ENCODE measurements around the gene MYL3. TPM values are rescaled to one million over a fixed set of nuclear protein-coding genes. Genes with fewer than 3 reads are reported as not detected.
A peak's percentile ranks its signal among the peaks of the same experiment; 100 is the strongest.

The MYL3 gene
- total and polyA plus RNA-seq, 9 donors, result 107 to 640 (median 269) TPM

- Histone ChIP-seq H3K36me3 (ENCODE audit: control insufficient read depth, insufficient read depth, low read length) (no peaks in the 10 kb centered on the region), H3K9me3 (replicated peaks; ENCODE audit: control insufficient read depth, low read depth, low read length) (peaks cover 3% of the 10 kb centered on the region), H3K4me3 (ENCODE audit: low read length) (peak overlapping the region; percentile 58), H3K27ac (ENCODE audit: low read length) (peak overlapping the region; percentile 88), H3K27me3 (ENCODE audit: control insufficient read depth, insufficient read depth, low read length) (peaks cover 7% of the 10 kb centered on the region), H3K4me1 (ENCODE audit: control insufficient read depth, insufficient read depth, low read length) (peaks cover 45% of the 10 kb centered on the region)
- peak; percentile 94 for DNase-seq
- under 1% methylated on average over 40 of the region's 53 CpGs for WGBS (ENCODE audit: insufficient coverage)
These were observed 17.2 kb downstream of the MYL3 start for GRCh38 chr3:46845860-46846623.

DNA sequence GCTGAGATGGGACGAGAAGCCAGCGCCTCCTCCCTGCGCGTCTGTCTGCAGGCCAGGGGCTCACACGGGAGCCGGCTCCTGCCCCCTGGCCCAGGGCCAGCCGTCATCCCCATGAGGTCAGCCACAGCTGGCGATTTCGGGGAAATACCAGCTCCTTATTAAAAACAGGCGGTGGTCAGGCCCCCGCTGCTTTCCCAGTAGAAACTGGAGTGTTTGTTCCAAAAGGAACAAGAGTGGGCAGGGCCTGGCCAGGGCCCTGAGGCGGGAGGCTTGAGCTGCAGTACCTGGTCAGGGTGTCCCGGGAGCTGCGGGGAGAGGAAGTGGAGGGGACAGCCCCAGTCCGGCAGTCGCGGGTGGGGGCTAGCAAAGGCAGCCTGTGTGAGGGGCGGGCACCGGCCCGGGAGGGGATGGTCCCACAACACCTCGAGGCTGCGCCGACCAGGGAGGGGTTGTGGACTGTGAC lies 17.8 kb downstream of the MYL3 start:
- peak; percentile 82 for DNase-seq
- Histone ChIP-seq H3K27ac (ENCODE audit: low read length) (peak overlapping the region; percentile 88), H3K36me3 (ENCODE audit: control insufficient read depth, insufficient read depth, low read length) (no peaks in the 10 kb centered on the region), H3K9me3 (replicated peaks; ENCODE audit: control insufficient read depth, low read depth, low read length) (peaks cover 3% of the 10 kb centered on the region), H3K4me3 (ENCODE audit: low read length) (peak overlapping the region; percentile 58), H3K27me3 (ENCODE audit: control insufficient read depth, insufficient read depth, low read length) (peaks cover 7% of the 10 kb centered on the region), H3K4me1 (ENCODE audit: control insufficient read depth, insufficient read depth, low read length) (peaks cover 45% of the 10 kb centered on the region)
- WGBS (ENCODE audit: insufficient coverage), result under 1% methylated on average over 20 of the region's 23 CpGs

DNA sequence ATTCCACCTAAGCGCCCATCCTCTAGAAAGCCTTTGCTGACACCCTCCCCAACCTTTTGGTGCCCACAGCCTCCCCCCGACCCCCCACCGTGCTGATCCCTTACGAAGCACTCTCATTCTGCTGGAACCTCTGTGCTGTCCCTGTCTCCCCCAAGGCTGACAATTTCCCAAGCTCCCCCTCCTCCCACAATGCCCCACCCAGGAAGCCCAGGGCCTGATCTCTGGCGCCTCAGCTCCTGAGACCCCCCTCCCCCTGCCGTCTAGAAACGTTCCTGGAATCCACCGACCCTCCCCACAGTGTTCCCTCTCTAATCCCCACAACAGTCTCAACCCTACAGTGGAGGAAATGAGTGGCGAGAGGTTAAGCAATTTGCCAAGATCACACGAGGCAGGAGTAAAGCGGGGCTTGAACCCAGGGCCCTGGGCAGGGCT lies 18.3 kb downstream of the MYL3 start:
- Histone ChIP-seq H3K27ac (ENCODE audit: low read length) (peak overlapping the region; percentile 88), H3K27me3 (ENCODE audit: control insufficient read depth, insufficient read depth, low read length) (peaks cover 7% of the 10 kb centered on the region), H3K4me3 (ENCODE audit: low read length) (no peak overlapping the region), H3K4me1 (ENCODE audit: control insufficient read depth, insufficient read depth, low read length) (peaks cover 42% of the 10 kb centered on the region), H3K36me3 (ENCODE audit: control insufficient read depth, insufficient read depth, low read length) (no peaks in the 10 kb centered on the region), H3K9me3 (replicated peaks; ENCODE audit: control insufficient read depth, low read depth, low read length) (peaks cover 3% of the 10 kb centered on the region)
- WGBS (ENCODE audit: insufficient coverage), result 13% methylated on average over 7 of the region's 11 CpGs
- peak; percentile 46 for DNase-seq

DNA sequence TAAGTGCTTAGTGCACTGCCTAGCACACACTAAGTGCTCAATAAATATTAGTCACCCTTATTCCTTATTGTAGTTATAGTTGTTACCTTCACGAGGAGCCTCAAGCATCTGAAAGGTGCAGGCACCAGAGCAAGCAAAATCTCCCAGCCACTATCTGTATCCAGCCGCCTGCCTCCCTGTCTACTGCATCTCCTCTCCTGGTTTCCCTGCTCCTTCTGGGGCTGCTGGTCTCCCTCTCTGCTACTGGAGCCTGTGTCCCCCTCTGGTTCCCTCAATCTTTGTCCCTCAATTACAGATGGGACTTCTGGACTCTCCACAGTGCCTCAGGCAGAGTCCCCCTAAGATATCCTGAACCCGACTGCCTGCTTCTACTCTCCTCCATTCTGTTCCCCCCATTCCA lies 18.8 kb downstream of the MYL3 start:
- DNase-seq, result no peak
- H3K4me3 ChIP-seq (ENCODE audit: low read length), result no peak overlapping the region
- 75% methylated on average over 2 of the region's 3 CpGs for WGBS (ENCODE audit: insufficient coverage)
- H3K4me1 ChIP-seq (ENCODE audit: control insufficient read depth, insufficient read depth, low read length), result peaks cover 37% of the 10 kb centered on the region
- H3K27me3 ChIP-seq (ENCODE audit: control insufficient read depth, insufficient read depth, low read length), result peaks cover 7% of the 10 kb centered on the region
- H3K27ac ChIP-seq (ENCODE audit: low read length), result no peak overlapping the region
- H3K9me3 ChIP-seq (replicated peaks; ENCODE audit: control insufficient read depth, low read depth, low read length), result peaks cover 3% of the 10 kb centered on the region
- no peaks in the 10 kb centered on the region for H3K36me3 ChIP-seq (ENCODE audit: control insufficient read depth, insufficient read depth, low read length)

DNA sequence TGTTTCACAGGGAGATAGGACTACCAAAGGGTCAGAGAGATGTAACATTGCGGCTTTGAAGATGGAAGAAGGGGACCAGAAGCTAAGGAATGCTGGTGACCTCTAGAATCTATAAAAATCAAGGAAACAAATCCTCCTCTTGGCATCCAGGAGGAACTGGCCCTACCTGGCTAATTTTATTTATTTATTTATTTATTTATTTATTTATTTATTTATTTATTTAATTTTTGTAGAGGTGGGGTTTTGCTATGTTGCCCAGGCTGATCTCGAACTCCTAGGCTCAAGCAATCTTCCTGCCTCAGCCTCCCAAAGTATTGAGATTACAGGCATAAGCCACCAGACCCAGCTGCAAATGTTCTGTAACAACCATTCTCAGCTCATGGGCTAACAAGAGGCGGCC lies 19.7 kb downstream of the MYL3 start:
- DNase-seq, result no peak
- Histone ChIP-seq H3K4me1 (ENCODE audit: control insufficient read depth, insufficient read depth, low read length) (peaks cover 28% of the 10 kb centered on the region), H3K27me3 (ENCODE audit: control insufficient read depth, insufficient read depth, low read length) (peaks cover 5% of the 10 kb centered on the region), H3K27ac (ENCODE audit: low read length) (no peak overlapping the region), H3K9me3 (replicated peaks; ENCODE audit: control insufficient read depth, low read depth, low read length) (peaks cover 5% of the 10 kb centered on the region), H3K4me3 (ENCODE audit: low read length) (no peak overlapping the region), H3K36me3 (ENCODE audit: control insufficient read depth, insufficient read depth, low read length) (no peaks in the 10 kb centered on the region)
- WGBS (ENCODE audit: insufficient coverage), result 88% methylated on average over 1 of the region's 3 CpGs

DNA sequence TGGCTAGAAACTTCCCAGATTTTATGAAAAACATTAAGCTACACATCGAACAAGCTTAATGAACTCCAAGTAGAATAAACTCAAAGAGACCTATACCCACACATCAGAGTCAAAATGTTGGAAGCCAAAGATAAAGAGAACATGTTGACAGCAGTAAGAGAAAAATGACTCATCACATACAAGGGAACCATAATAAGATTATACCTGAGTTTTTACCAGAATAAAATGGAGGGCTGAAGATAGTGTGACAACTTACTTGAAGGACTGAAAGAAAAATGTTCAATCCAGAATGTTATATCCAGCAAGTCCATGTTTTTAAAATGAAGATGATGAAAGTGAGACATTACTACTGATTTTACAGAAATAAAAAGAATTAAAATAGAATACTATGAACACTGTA lies 22.8 kb downstream of the MYL3 start:
- Histone ChIP-seq H3K36me3 (ENCODE audit: control insufficient read depth, insufficient read depth, low read length) (no peaks in the 10 kb centered on the region), H3K9me3 (replicated peaks; ENCODE audit: control insufficient read depth, low read depth, low read length) (peaks cover 10% of the 10 kb centered on the region), H3K4me1 (ENCODE audit: control insufficient read depth, insufficient read depth, low read length) (peaks cover 7% of the 10 kb centered on the region)

DNA sequence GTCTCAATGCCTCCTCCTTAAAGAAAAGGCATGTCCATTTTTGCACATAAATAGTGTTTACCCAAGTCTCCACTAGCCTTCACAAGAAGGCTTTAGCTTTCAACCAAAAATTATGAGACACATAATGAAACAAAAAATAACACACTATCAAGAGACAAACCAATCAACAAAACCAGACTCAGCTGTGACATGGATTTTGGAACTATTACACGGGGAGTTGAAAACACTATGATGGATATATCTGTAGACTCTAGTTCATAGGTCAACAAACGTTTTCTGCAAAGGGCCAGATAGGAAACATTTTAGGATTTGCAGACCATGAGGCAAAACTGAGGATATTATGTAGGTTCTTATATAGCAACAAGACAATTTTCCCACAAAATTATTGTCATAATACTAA lies 24.9 kb downstream of the MYL3 start:
- Histone ChIP-seq H3K27me3 (ENCODE audit: control insufficient read depth, insufficient read depth, low read length) (no peaks in the 10 kb centered on the region), H3K4me1 (ENCODE audit: control insufficient read depth, insufficient read depth, low read length) (no peaks in the 10 kb centered on the region), H3K9me3 (replicated peaks; ENCODE audit: control insufficient read depth, low read depth, low read length) (peaks cover 10% of the 10 kb centered on the region), H3K4me3 (ENCODE audit: low read length) (no peak overlapping the region), H3K27ac (ENCODE audit: low read length) (no peak overlapping the region), H3K36me3 (ENCODE audit: control insufficient read depth, insufficient read depth, low read length) (no peaks in the 10 kb centered on the region)
- no peak for DNase-seq
- WGBS (ENCODE audit: insufficient coverage), result no CpG with 5 or more reads among the region's 2 CpGs

More for the DNA sequence above, 22.8 kb downstream of the MYL3 start:
- no CpG with 5 or more reads among the region's 1 CpG for WGBS (ENCODE audit: insufficient coverage)
- H3K27me3 ChIP-seq (ENCODE audit: control insufficient read depth, insufficient read depth, low read length), result no peaks in the 10 kb centered on the region
- H3K4me3 ChIP-seq (ENCODE audit: low read length), result no peak overlapping the region
- no peak for DNase-seq
- H3K27ac ChIP-seq (ENCODE audit: low read length), result no peak overlapping the region

GRCh38 chr3:46835491-46835890 lies 27.8 kb downstream of the MYL3 start:
- H3K9me3 ChIP-seq (replicated peaks; ENCODE audit: control insufficient read depth, low read depth, low read length), result peaks cover 7% of the 10 kb centered on the region
- DNase-seq, result no peak
- no peaks in the 10 kb centered on the region for H3K4me1 ChIP-seq (ENCODE audit: control insufficient read depth, insufficient read depth, low read length)
- WGBS (ENCODE audit: insufficient coverage), result no CpG with 5 or more reads among the region's 4 CpGs
- H3K36me3 ChIP-seq (ENCODE audit: control insufficient read depth, insufficient read depth, low read length), result no peaks in the 10 kb centered on the region
- no peak overlapping the region for H3K4me3 ChIP-seq (ENCODE audit: low read length)
- no peaks in the 10 kb centered on the region for H3K27me3 ChIP-seq (ENCODE audit: control insufficient read depth, insufficient read depth, low read length)
- no peak overlapping the region for H3K27ac ChIP-seq (ENCODE audit: low read length)

GRCh38 chr3:46835054-46835453 lies 28.2 kb downstream of the MYL3 start:
- no peak overlapping the region for H3K27ac ChIP-seq (ENCODE audit: low read length)
- no peaks in the 10 kb centered on the region for H3K36me3 ChIP-seq (ENCODE audit: control insufficient read depth, insufficient read depth, low read length)
- DNase-seq, result no peak
- no peak overlapping the region for H3K4me3 ChIP-seq (ENCODE audit: low read length)
- whole genome bisulfite sequencing (ENCODE audit: insufficient coverage), result 90% methylated on average over 9 of the region's 12 CpGs
- peaks cover 7% of the 10 kb centered on the region for H3K9me3 ChIP-seq (replicated peaks; ENCODE audit: control insufficient read depth, low read depth, low read length)
- no peaks in the 10 kb centered on the region for H3K4me1 ChIP-seq (ENCODE audit: control insufficient read depth, insufficient read depth, low read length)
- no peaks in the 10 kb centered on the region for H3K27me3 ChIP-seq (ENCODE audit: control insufficient read depth, insufficient read depth, low read length)

- Histone ChIP-seq H3K36me3 (ENCODE audit: control insufficient read depth, insufficient read depth, low read length) (no peaks in the 10 kb centered on the region), H3K27ac (ENCODE audit: low read length) (no peak overlapping the region), H3K4me1 (ENCODE audit: control insufficient read depth, insufficient read depth, low read length) (no peaks in the 10 kb centered on the region), H3K9me3 (replicated peaks; ENCODE audit: control insufficient read depth, low read depth, low read length) (peaks cover 5% of the 10 kb centered on the region), H3K4me3 (ENCODE audit: low read length) (no peak overlapping the region), H3K27me3 (ENCODE audit: control insufficient read depth, insufficient read depth, low read length) (no peaks in the 10 kb centered on the region)
- 92% methylated on average over 57 of the region's 65 CpGs for WGBS (ENCODE audit: insufficient coverage)
- no peak for DNase-seq
These were observed 29.6 kb downstream of the MYL3 start for GRCh38 chr3:46833346-46834300.

Measured in muscle of leg (tissue), 11 donors.